KMS-11 (cell line): ENCODE data around the gene ITGA11.

Experiments used
- H2AFZ ChIP-seq: fragments of 200-600 bp; sonication (generic); 2 replicates; pipeline ENCODE4 v1.6.1; 2016; ENCODE audit warnings: antibody characterized with exemption, mixed run types, low read depth
- H3K27ac ChIP-seq: fragments of 200-600 bp; sonication (generic); 2 replicates; pipeline ENCODE4 v1.6.1; 2016; ENCODE audit warnings: mild to moderate bottlenecking, mixed run types
- H3K27me3 ChIP-seq: fragments of 200-600 bp; sonication (generic); 2 replicates; pipeline ENCODE4 v1.6.1; 2017; ENCODE audit warnings: mild to moderate bottlenecking, low read depth, mixed run types, moderate library complexity; ENCODE audit not compliant: insufficient read depth
- H3K36me3 ChIP-seq: fragments of 200-600 bp; sonication (generic); 2 replicates; pipeline ENCODE4 v1.6.1; 2017; ENCODE audit warnings: mild to moderate bottlenecking, mixed run types; ENCODE audit not compliant: insufficient read depth
- H3K4me1 ChIP-seq: fragments of 200-600 bp; sonication (generic); 2 replicates; pipeline ENCODE4 v1.6.1; 2016; ENCODE audit warnings: mild to moderate bottlenecking, low read depth, mixed run types; ENCODE audit not compliant: poor library complexity, severe bottlenecking
- H3K4me2 ChIP-seq: fragments of 200-600 bp; sonication (generic); 2 replicates; pipeline ENCODE4 v1.7.0; 2016; ENCODE audit warnings: mild to moderate bottlenecking, mixed run types
- H3K4me3 ChIP-seq: fragments of 200-600 bp; sonication (generic); IDR thresholded peaks from 2 replicates; pipeline ENCODE4 v1.6.1; 2017; ENCODE audit warnings: low read depth, low read length, mixed read lengths; ENCODE audit not compliant: insufficient read depth
- H3K79me2 ChIP-seq: fragments of 200-600 bp; sonication (generic); 2 replicates; pipeline ENCODE4 v1.6.1; 2016; ENCODE audit warnings: low read depth, mixed run types; ENCODE audit not compliant: insufficient read depth
- H3K9ac ChIP-seq: fragments of 200-600 bp; sonication (generic); 2 replicates; pipeline ENCODE4 v1.6.1; 2016; ENCODE audit warnings: mild to moderate bottlenecking, mixed run types
- H4K20me1 ChIP-seq: fragments of 200-600 bp; sonication (generic); 2 replicates; pipeline ENCODE4 v1.6.1; 2016; ENCODE audit warnings: mild to moderate bottlenecking, mixed run types; ENCODE audit not compliant: insufficient read depth
- TF ChIP-seq, protein P1 (sequence below): fragments of 200-600 bp; sonication (generic); conservative IDR thresholded peaks from 2 replicates; pipeline ENCODE4 v1.6.1; 2017; ENCODE audit warnings: low read depth, mild to moderate bottlenecking, antibody characterized with exemption, low read length, moderate library complexity, mixed read lengths

Gene ITGA11

DNA sequence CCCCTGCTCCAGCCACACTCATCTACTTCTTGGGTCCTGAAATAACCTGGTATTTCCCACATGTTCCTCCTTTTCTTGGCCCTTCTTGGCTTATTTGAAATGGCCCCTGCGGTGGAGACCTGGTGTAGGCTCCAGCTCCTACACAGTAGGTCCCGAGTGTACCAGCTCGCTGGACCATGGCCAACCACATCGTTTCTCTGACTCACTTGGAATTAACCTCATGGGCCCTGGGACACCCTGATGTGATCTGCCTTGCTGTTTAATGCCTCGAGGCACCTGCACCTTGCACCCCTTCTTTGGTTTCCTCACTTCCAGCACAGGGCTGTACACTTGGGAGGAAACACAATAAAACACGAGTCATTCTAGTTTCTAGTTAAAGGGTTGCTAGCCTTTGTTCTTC is 94.1 kb downstream of the ITGA11 start:
- no peak overlapping the region for H3K27ac ChIP-seq
- H3K9ac ChIP-seq, result no peak overlapping the region
- H3K27me3 ChIP-seq, result no peaks in the 10 kb centered on the region
- H2AFZ ChIP-seq, result no peak overlapping the region
- no peak overlapping the region for H3K4me3 ChIP-seq
- TF ChIP-seq, protein P1, sequence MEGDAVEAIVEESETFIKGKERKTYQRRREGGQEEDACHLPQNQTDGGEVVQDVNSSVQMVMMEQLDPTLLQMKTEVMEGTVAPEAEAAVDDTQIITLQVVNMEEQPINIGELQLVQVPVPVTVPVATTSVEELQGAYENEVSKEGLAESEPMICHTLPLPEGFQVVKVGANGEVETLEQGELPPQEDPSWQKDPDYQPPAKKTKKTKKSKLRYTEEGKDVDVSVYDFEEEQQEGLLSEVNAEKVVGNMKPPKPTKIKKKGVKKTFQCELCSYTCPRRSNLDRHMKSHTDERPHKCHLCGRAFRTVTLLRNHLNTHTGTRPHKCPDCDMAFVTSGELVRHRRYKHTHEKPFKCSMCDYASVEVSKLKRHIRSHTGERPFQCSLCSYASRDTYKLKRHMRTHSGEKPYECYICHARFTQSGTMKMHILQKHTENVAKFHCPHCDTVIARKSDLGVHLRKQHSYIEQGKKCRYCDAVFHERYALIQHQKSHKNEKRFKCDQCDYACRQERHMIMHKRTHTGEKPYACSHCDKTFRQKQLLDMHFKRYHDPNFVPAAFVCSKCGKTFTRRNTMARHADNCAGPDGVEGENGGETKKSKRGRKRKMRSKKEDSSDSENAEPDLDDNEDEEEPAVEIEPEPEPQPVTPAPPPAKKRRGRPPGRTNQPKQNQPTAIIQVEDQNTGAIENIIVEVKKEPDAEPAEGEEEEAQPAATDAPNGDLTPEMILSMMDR, result no peak
- no peak overlapping the region for H3K4me2 ChIP-seq
- H3K36me3 ChIP-seq, result no peaks in the 10 kb centered on the region
- H3K4me1 ChIP-seq, result no peaks in the 10 kb centered on the region
- H3K79me2 ChIP-seq, result no peaks in the 10 kb centered on the region
- H4K20me1 ChIP-seq, result no peaks in the 10 kb centered on the region

DNA sequence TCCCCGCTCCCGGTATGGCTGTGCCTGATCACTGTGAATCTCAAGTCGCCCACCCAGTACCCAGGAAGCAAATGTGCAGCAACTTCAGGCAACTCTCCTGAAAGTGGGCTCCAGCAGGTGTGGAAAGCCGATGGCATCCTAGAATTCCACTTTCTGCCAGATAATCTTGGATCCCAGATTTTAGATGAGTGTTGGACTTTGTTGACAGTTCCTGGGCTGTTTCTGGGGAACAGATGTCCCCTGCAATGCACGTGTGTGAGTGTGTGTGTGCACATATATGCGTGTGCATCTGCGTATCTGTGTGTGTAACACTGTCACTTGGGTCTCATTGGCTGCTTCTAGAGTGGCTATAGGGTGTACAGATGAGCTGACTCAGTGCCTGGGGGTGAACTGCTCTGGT is 95.4 kb downstream of the ITGA11 start:
- H3K4me2 ChIP-seq, result no peak overlapping the region
- H3K4me3 ChIP-seq, result no peak overlapping the region
- no peak overlapping the region for H3K9ac ChIP-seq
- no peaks in the 10 kb centered on the region for H3K27me3 ChIP-seq
- H3K27ac ChIP-seq, result no peak overlapping the region
- TF ChIP-seq, protein P1, result no peak
- no peaks in the 10 kb centered on the region for H4K20me1 ChIP-seq
- H3K4me1 ChIP-seq, result no peaks in the 10 kb centered on the region
- no peak overlapping the region for H2AFZ ChIP-seq
- H3K79me2 ChIP-seq, result no peaks in the 10 kb centered on the region
- H3K36me3 ChIP-seq, result no peaks in the 10 kb centered on the region

DNA sequence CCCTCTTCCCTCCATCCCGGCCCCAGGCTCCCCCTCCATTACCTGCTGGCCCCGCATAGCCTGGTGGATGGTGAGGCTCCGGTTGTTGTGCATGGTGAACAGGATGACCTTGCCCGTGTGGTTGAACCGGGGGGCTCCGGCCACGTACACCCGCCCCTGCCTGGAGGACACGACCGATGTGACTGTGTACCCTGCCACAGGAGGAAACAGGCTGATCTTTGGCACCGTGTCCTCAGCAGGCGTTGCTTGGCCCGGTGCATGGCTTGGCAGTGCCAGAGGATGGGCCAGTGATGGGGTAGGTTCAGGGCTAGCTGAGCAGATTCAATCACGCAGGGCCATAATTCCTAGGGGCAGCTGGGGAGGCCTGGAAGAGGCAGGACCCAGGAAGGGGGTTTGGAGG is 96.3 kb downstream of the ITGA11 start:
- Histone ChIP-seq H3K4me1 (no peaks in the 10 kb centered on the region), H3K27ac (no peak overlapping the region), H3K4me3 (no peak overlapping the region), H2AFZ (no peak overlapping the region), H3K4me2 (no peak overlapping the region), H3K36me3 (no peaks in the 10 kb centered on the region), H3K9ac (no peak overlapping the region), H3K27me3 (no peaks in the 10 kb centered on the region; the same call in 1 of the 2 replicates), H4K20me1 (no peaks in the 10 kb centered on the region), H3K79me2 (no peaks in the 10 kb centered on the region)
- TF ChIP-seq, protein P1, result no peak

DNA sequence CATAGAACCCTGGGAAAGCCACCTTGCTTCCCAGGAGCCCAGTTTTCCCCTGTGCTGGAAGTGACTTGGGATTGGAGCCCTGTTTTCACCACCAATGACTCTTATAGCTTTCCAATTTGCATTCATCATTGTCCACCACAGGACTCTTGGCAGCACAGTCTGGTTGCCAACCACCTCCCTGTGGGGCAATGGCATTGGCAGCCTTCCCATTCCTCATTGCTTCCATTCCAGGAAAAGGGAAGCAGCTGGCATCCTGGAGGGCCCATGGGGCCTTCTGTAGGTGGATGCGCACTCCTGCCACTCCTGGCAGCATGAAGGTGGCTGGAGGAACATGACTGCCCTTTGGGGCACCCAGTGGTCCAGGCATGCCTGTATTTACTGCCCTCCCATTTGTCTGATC is 96.7 kb downstream of the ITGA11 start:
- Histone ChIP-seq H3K27ac (no peak overlapping the region), H3K4me2 (no peak overlapping the region)
- TF ChIP-seq, protein P1, result no peak

More for the DNA sequence above, 96.7 kb downstream of the ITGA11 start:
- Histone ChIP-seq H3K79me2 (no peaks in the 10 kb centered on the region), H3K4me1 (no peaks in the 10 kb centered on the region), H2AFZ (no peak overlapping the region), H3K27me3 (no peaks in the 10 kb centered on the region; the same call in 1 of the 2 replicates), H3K9ac (no peak overlapping the region), H3K4me3 (no peak overlapping the region), H4K20me1 (no peaks in the 10 kb centered on the region), H3K36me3 (no peaks in the 10 kb centered on the region)
